GM06990 (cell line): ENCODE measurements around the gene PTPRT.
A peak's percentile ranks its signal among the peaks of the same experiment; 100 is the strongest.

Experiments used
- DNase-seq: peaks from one replicate; pipeline ENCODE4 v3.0.0-alpha.2; 2011; ENCODE audit not compliant: insufficient read length; ENCODE audit errors: extremely low read depth
- H3K27me3 ChIP-seq: replicated peaks from 2 replicates; pipeline ENCODE4 v1.6.0; 2011; ENCODE audit warnings: low read length; ENCODE audit not compliant: control insufficient read depth, insufficient read depth
- H3K36me3 ChIP-seq: 2 replicates; pipeline ENCODE4 v1.5.1; 2011; ENCODE audit warnings: low read length; ENCODE audit not compliant: control insufficient read depth, insufficient read depth
- H3K4me3 ChIP-seq: replicated peaks from 2 replicates; pipeline ENCODE4 v1.5.1; 2011; ENCODE audit warnings: low read depth, mild to moderate bottlenecking, control low read depth, low read length
- CTCF ChIP-seq: IDR thresholded peaks from 2 replicates; pipeline ENCODE4 v1.5.1; 2011; ENCODE audit warnings: low read length, control low read depth, mild to moderate bottlenecking, inconsistent platforms; ENCODE audit not compliant: insufficient read depth, poor library complexity, severe bottlenecking

PTPRT gene

GRCh38 chr20:43187476-43188233 is 2.1 kb downstream of the PTPRT start:
- H3K4me3 ChIP-seq, result no peak overlapping the region
- DNase-seq, result peak; percentile 71
- H3K27me3 ChIP-seq, result peaks cover 4% of the 10 kb centered on the region
- H3K36me3 ChIP-seq, result no peaks in the 10 kb centered on the region
- TF ChIP-seq CTCF, result peak; percentile 90

GRCh38 chr20:43186312-43186711 is 3.4 kb downstream of the PTPRT start:
- TF ChIP-seq CTCF, result no peak
- Histone ChIP-seq H3K27me3 (peaks cover 4% of the 10 kb centered on the region), H3K4me3 (no peak overlapping the region), H3K36me3 (no peaks in the 10 kb centered on the region)
- no peak for DNase-seq

DNA sequence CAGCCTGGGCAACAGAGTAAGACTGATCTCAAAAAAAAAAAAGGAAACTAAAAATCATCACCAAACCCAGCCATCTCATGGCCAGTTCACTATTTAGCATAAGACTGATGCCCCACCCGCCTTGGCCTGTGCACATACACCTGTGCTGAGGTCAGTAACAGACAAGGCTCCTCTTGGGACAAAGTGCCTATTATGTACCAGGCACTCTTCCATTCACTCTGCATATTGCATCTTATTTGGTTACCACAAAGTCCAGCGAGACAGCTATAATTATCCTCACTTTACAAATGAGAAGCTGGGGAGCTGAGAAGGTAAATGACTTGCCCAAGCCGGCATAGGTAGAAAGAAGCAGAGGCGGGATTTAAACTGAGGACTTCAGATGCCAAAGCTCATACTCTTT is 3.8 kb downstream of the PTPRT start:
- no peaks in the 10 kb centered on the region for H3K36me3 ChIP-seq
- no peak overlapping the region for H3K4me3 ChIP-seq
- peaks cover 4% of the 10 kb centered on the region for H3K27me3 ChIP-seq
- DNase-seq, result no peak
- no peak for TF ChIP-seq CTCF

GRCh38 chr20:43183536-43184070 is 6.1 kb downstream of the PTPRT start:
- Histone ChIP-seq H3K4me3 (no peak overlapping the region), H3K36me3 (no peaks in the 10 kb centered on the region), H3K27me3 (peaks cover 4% of the 10 kb centered on the region)
- TF ChIP-seq CTCF, result no peak
- DNase-seq, result no peak

DNA sequence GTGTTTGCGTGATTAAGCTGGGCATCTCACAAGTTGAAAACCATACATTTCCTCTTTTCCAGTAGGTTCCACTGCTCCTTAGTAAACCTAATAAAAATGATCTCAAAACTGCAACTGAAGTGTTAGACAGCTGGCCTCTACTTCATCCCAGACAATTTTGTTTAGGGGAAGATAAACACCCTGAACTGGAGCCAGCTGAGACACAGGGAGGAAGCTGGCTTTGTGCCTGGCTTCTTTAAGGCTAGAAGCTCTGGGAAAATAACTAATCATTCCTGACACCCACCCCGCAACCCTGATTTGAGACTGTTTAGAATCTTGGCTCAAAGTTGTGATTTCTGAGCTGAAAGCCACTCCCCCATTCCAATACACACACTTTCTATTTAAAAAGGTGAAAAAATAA is 11.6 kb downstream of the PTPRT start:
- no peak for DNase-seq

More for the DNA sequence above, 11.6 kb downstream of the PTPRT start:
- Histone ChIP-seq H3K36me3 (no peaks in the 10 kb centered on the region), H3K27me3 (no peaks in the 10 kb centered on the region), H3K4me3 (no peak overlapping the region)
- TF ChIP-seq CTCF, result no peak
